GM12878 (cell line): ENCODE results near the gene GRIK4. TPM values are rescaled to one million over a fixed set of nuclear protein-coding genes. Genes with fewer than 3 reads are reported as not detected.

Experiments used
- ATAC-seq: fragments of 200-7000 bp; cut with Tn5 transposase; 3 replicates; pipeline ENCODE4 v1.9.1; 2020; ENCODE audit warnings: mild to moderate bottlenecking, moderate library complexity
- BruUV-seq: library from RNA; stranded (reverse); fragments of 400-500 nt; replicated peaks from 2 replicates; lab custom pipeline; 2021; lab: Mats Ljungman, UMichigan
- CTCF ChIA-PET: fragments of 300-600 bp; sonication (Branson Sonifier 250); formaldehyde crosslinking; extraction: SDS; loops from one replicate; lab custom pipeline; 2021; ENCODE audit warnings: inconsistent platforms; lab: Yijun Ruan, JAX
- POLR2A ChIA-PET: fragments of 350-600 bp; formaldehyde crosslinking; extraction: SDS; loops from one replicate; lab custom pipeline; 2021; ENCODE audit warnings: inconsistent platforms; lab: Charles Lee
- RAD21 ChIA-PET: fragments of 300-600 bp; sonication (Branson Sonifier 250); formaldehyde crosslinking; loops from one replicate; lab custom pipeline; 2023; ENCODE audit warnings: antibody characterized with exemption; ENCODE audit not compliant: unreplicated experiment; lab: Charles Lee
- SMC1A ChIA-PET: fragments of 300-600 bp; sonication (Branson Sonifier 250); formaldehyde crosslinking; loops from one replicate; lab custom pipeline; 2023; ENCODE audit not compliant: unreplicated experiment, uncharacterized antibody; lab: Charles Lee
- DNase-seq: peaks from one replicate; pipeline ENCODE4 v3.0.0-alpha.2; 2011; ENCODE audit warnings: low read depth, low spot score
- FAIRE-seq: peaks from 3 replicates; lab custom pipeline; 2011; peaks lifted over from hg19 to GRCh38; lab: Jason Lieb, UNC
- H2AFZ ChIP-seq: 2 replicates; pipeline ENCODE4 v1.6.0; 2011; ENCODE audit warnings: low read depth, low read length, control low read depth; ENCODE audit not compliant: control insufficient read depth
- H3K27ac ChIP-seq: 2 replicates; pipeline ENCODE4 v1.5.1; 2011; ENCODE audit warnings: control low read depth; ENCODE audit not compliant: control insufficient read depth, insufficient read depth
- H3K27me3 ChIP-seq, 2 experiments: replicated peaks in 1 of 2; 2 replicates each; pipeline versions ENCODE4 v1.6.0 to v1.6.1; 2011; ENCODE audit warnings: low read length in 1 of 2; ENCODE audit not compliant: control insufficient read depth in 2 of 2, insufficient read depth in 2 of 2
- H3K36me3 ChIP-seq, 2 experiments: 2 replicates each; pipeline ENCODE4 v1.5.1; 2011; ENCODE audit warnings: low read length in 1 of 2; ENCODE audit not compliant: control insufficient read depth in 2 of 2, insufficient read depth in 2 of 2
- H3K4me1 ChIP-seq: 2 replicates; pipeline ENCODE4 v1.6.1; 2011; ENCODE audit warnings: mild to moderate bottlenecking, low read length, moderate library complexity, mixed read lengths; ENCODE audit not compliant: control insufficient read depth, insufficient read depth
- H3K4me2 ChIP-seq: 2 replicates; pipeline ENCODE4 v1.6.0; 2011; ENCODE audit warnings: control low read depth; ENCODE audit not compliant: control insufficient read depth, insufficient read depth
- H3K4me3 ChIP-seq: fragments of 200-600 bp; sonication (generic); 2 replicates; pipeline ENCODE4 v1.5.1; 2016
- H3K79me2 ChIP-seq: 2 replicates; pipeline ENCODE4 v1.6.0; 2011; ENCODE audit warnings: low read length; ENCODE audit not compliant: control insufficient read depth, insufficient read depth
- H3K9ac ChIP-seq: 2 replicates; pipeline ENCODE4 v1.8.0; 2011; ENCODE audit warnings: low read length, control low read depth, mixed read lengths; ENCODE audit not compliant: control insufficient read depth, insufficient read depth
- H3K9me3 ChIP-seq: replicated peaks from 3 replicates; pipeline ENCODE4 v1.5.1; 2011; ENCODE audit warnings: mild to moderate bottlenecking, low read length; ENCODE audit not compliant: control insufficient read depth, insufficient read depth
- H4K20me1 ChIP-seq: 2 replicates; pipeline ENCODE4 v1.6.0; 2011; ENCODE audit not compliant: control insufficient read depth, insufficient read depth
- ASH2L ChIP-seq: fragments of 300-600, 200-600 bp; sonication (generic); IDR thresholded peaks from 2 replicates; pipeline ENCODE4 v1.6.1; 2017; ENCODE audit warnings: low read depth, mild to moderate bottlenecking, borderline replicate concordance
- BRCA1 ChIP-seq: IDR thresholded peaks from 2 replicates; pipeline ENCODE4 v1.6.1; 2011; ENCODE audit warnings: low read depth, low read length, improper control_type of control experiment
- CUX1 ChIP-seq: IDR thresholded peaks from 2 replicates; pipeline ENCODE4 v1.6.1; 2012; ENCODE audit warnings: improper control_type of control experiment, low read depth, low read length; ENCODE audit not compliant: insufficient replicate concordance
- E2F4 ChIP-seq: IDR thresholded peaks from 2 replicates; pipeline ENCODE4 v1.6.1; 2012; ENCODE audit warnings: low read depth, low read length, improper control_type of control experiment
- GABPA ChIP-seq: IDR thresholded peaks from 2 replicates; pipeline ENCODE4 v1.6.1; 2014; ENCODE audit warnings: antibody characterized with exemption, low read depth, mild to moderate bottlenecking, inconsistent platforms
- MEF2A ChIP-seq: IDR thresholded peaks from 2 replicates; pipeline ENCODE4 v1.6.1; 2011; ENCODE audit warnings: low read depth, mild to moderate bottlenecking, low read length, moderate library complexity; ENCODE audit not compliant: insufficient read depth
- MLLT1 ChIP-seq: fragments of 450-650 bp; IDR thresholded peaks from 2 replicates; pipeline ENCODE4 v1.6.1; 2016; ENCODE audit warnings: mild to moderate bottlenecking
- SKIL ChIP-seq: fragments of 450-650 bp; IDR thresholded peaks from 2 replicates; pipeline ENCODE4 v1.6.1; 2017; ENCODE audit warnings: mild to moderate bottlenecking, low read depth, inconsistent platforms; ENCODE audit not compliant: poor library complexity, severe bottlenecking
- WGBS: methylation state at CpG from one replicate; pipeline ENCODE4 v1.1.6; 2016; ENCODE audit warnings: low lambda C conversion rate; ENCODE audit not compliant: insufficient replicate concordance, insufficient coverage; ENCODE audit errors: missing lambda C conversion rate; 5-methylcytosine and 5-hydroxymethylcytosine counted together
- in situ Hi-C: fragments of 300-500 bp; cut with MboI; formaldehyde crosslinking; loops from 9 replicates; pipeline ENCODE4 v1.14.3; 2018; ENCODE audit warnings: mixed read lengths
- intact Hi-C: fragments of 100-400 bp; cut with micrococcal nuclease; formaldehyde crosslinking; loops from one replicate; pipeline ENCODE4 v1.14.2; 2022; ENCODE audit not compliant: unreplicated experiment
- polyA plus RNA-seq, 11 experiments: library from polyadenylated mRNA; depleted of rRNA in 4 of 11; unstranded in 6 of 11; stranded (reverse) in 5 of 11; fragments of >200 nt; fragmentation: Nextera tagmentation in 4 of 11; fragmentation: Illumina TruSeq in 1 of 11; extraction: Ambion mirVana in 4 of 11; extraction: Trizol in 1 of 11; gene quantifications; 1 replicate in 1 of 11; 2 replicates in 10 of 11; pipeline versions ENCODE4 v1.2.1 to v1.2.3, GENCODE V29; 2011 to 2016; ENCODE audit warnings: inconsistent platforms in 2 of 11, missing spikeins in 2 of 11, low read depth in 1 of 11
- total RNA-seq, 4 experiments: library from RNA; depleted of rRNA in 3 of 4; stranded (reverse); fragments of >200 nt in 3 of 4; fragmentation: Illumina TruSeq in 1 of 4; extraction: Trizol in 1 of 4; gene quantifications; 2 replicates each; pipeline versions ENCODE4 v1.2.1 to v1.2.3, GENCODE V29; 2013 to 2021

Gene GRIK4
- total and polyA plus RNA-seq, 10 of the 15 experiments (the other 5 are each of a cell fraction or from before 2014, with no cell fraction given) = 0.33 to 3.6 (median 0.72) TPM

GRCh38 chr11:120817158-120817557 is 305.6 kb downstream of the GRIK4 start:
- DNase-seq (no peak), ATAC-seq (no peak), FAIRE-seq (no peak)
- in situ Hi-C loops (no loop called here), intact Hi-C loops (no loop called here)
- ChIA-PET POLR2A (no interaction called here), RAD21 (no interaction called here), SMC1A (no interaction called here), CTCF (interaction anchor here (0.9 kb wide), 1 partner anchor 15 kb away, joined by 4 read pairs; no protein-coding TSS in a partner anchor)
- 0 out of 4 replicates have a peak, but pooled peaks cover 0 to 2% of the 10 kb centered on the region in 2 experiments for H3K27me3 ChIP-seq
- H3K9me3 ChIP-seq = no peaks in the 10 kb centered on the region
- H3K79me2 ChIP-seq = no peaks in the 10 kb centered on the region
- H4K20me1 ChIP-seq = no peaks in the 10 kb centered on the region
- WGBS = 33% methylated on average over 2 of the region's 2 CpGs
- no peak overlapping the region for H3K27ac ChIP-seq
- no peak overlapping the region for H3K4me2 ChIP-seq
- no peak overlapping the region for H3K9ac ChIP-seq
- no peak overlapping the region for H2AFZ ChIP-seq
- no TSS peak for BruUV-seq
- no peak overlapping the region for H3K4me3 ChIP-seq
- no peaks in the 10 kb centered on the region; a peak in 1 of 4 replicates for H3K36me3 ChIP-seq
- no peaks in the 10 kb centered on the region for H3K4me1 ChIP-seq
- no peak for TF ChIP-seq BRCA1
- TF ChIP-seq MLLT1 = no peak
- TF ChIP-seq SKIL = no peak
- no peak for TF ChIP-seq ASH2L
- TF ChIP-seq CUX1 = no peak
- TF ChIP-seq MEF2A = no peak
- no peak for TF ChIP-seq E2F4
- no peak for TF ChIP-seq GABPA
